Spinal cord (tissue), 10 donors: ENCODE results near the gene PBLD. TPM values are rescaled to one million over a fixed set of nuclear protein-coding genes. Genes with fewer than 3 reads are reported as not detected.

Experiments used
- DNase-seq, 6 donors: peaks; one replicate each; pipeline versions ENCODE4 v3.0.0 to v3.0.0-alpha.2; 2013 to 2015; ENCODE audit warnings: low spot score in 6 of 6, low read depth in 4 of 6
- H3K27ac ChIP-seq: one replicate; pipeline ENCODE4 v1.5.1; 2013; ENCODE audit warnings: low read depth, low read length, control low read depth
- H3K27me3 ChIP-seq: one replicate; pipeline ENCODE4 v1.6.1; 2013; ENCODE audit warnings: low read length; ENCODE audit not compliant: control insufficient read depth, insufficient read depth
- H3K36me3 ChIP-seq: one replicate; pipeline ENCODE4 v1.6.1; 2013; ENCODE audit warnings: low read length; ENCODE audit not compliant: control insufficient read depth, insufficient read depth
- H3K4me1 ChIP-seq: one replicate; pipeline ENCODE4 v1.6.1; 2013; ENCODE audit warnings: low read length; ENCODE audit not compliant: control insufficient read depth, insufficient read depth
- H3K4me3 ChIP-seq: one replicate; pipeline ENCODE4 v1.5.1; 2013; ENCODE audit warnings: low read depth, low read length, control low read depth
- H3K9me3 ChIP-seq: one replicate; pipeline ENCODE4 v1.6.1; 2013; ENCODE audit warnings: low read length; ENCODE audit not compliant: control insufficient read depth, insufficient read depth
- WGBS: methylation state at CpG from one replicate; pipeline ENCODE4 v1.1.5; 2013; ENCODE audit warnings: missing lambda C conversion rate; ENCODE audit not compliant: insufficient coverage; 5-methylcytosine and 5-hydroxymethylcytosine counted together
- polyA plus RNA-seq, 2 donors: library from polyadenylated mRNA; unstranded; fragments of 120-200 nt; gene quantifications; one replicate each; pipeline ENCODE4 v1.2.1, GENCODE V29; 2013; ENCODE audit not compliant: insufficient read length in 2 of 2
- total RNA-seq, 2 donors: library from RNA; depleted of rRNA in 1 of 2; stranded (reverse); fragments of 120-200 nt in 1 of 2; fragments of >200 nt in 1 of 2; gene quantifications; one replicate each; pipeline versions ENCODE4 v1.2.3 to v1.2.4, GENCODE V29; 2013 to 2014
- donor health status: healthy.

The PBLD gene
- total and polyA plus RNA-seq, 4 donors: 7.9 to 16.9 (median 12.5) TPM

- Histone ChIP-seq H3K36me3 (peaks cover under 1% of the 10 kb centered on the region), H3K27ac (no peak overlapping the region), H3K9me3 (no peaks in the 10 kb centered on the region), H3K27me3 (no peaks in the 10 kb centered on the region), H3K4me1 (no peaks in the 10 kb centered on the region), H3K4me3 (no peak overlapping the region)
- no peak for DNase-seq
These were observed 22.2 kb downstream of the PBLD start for GRCh38 chr10:68310531-68310930.

- H3K27me3 ChIP-seq: no peaks in the 10 kb centered on the region
- no peak overlapping the region for H3K4me3 ChIP-seq
- no peaks in the 10 kb centered on the region for H3K4me1 ChIP-seq
- H3K9me3 ChIP-seq: no peaks in the 10 kb centered on the region
- peaks cover 4% of the 10 kb centered on the region for H3K36me3 ChIP-seq
- no CpG with 5 or more reads among the region's 1 CpG for WGBS
- no peak for DNase-seq
- no peak overlapping the region for H3K27ac ChIP-seq
These were observed 26.9 kb downstream of the PBLD start for GRCh38 chr10:68305854-68306253.

GRCh38 chr10:68303849-68304412 lies 28.8 kb downstream of the PBLD start:
- Histone ChIP-seq H3K9me3 (no peaks in the 10 kb centered on the region), H3K36me3 (peaks cover 4% of the 10 kb centered on the region), H3K4me1 (no peaks in the 10 kb centered on the region), H3K27ac (no peak overlapping the region), H3K27me3 (no peaks in the 10 kb centered on the region), H3K4me3 (no peak overlapping the region)
- no peak for DNase-seq
- WGBS: 83% methylated on average over 1 of the region's 7 CpGs

- H3K4me1 ChIP-seq: no peaks in the 10 kb centered on the region
- H3K36me3 ChIP-seq: peaks cover 4% of the 10 kb centered on the region
- WGBS: 70% methylated on average over 4 of the region's 5 CpGs
- H3K9me3 ChIP-seq: no peaks in the 10 kb centered on the region
- no peak for DNase-seq
- no peaks in the 10 kb centered on the region for H3K27me3 ChIP-seq
- H3K4me3 ChIP-seq: no peak overlapping the region
- H3K27ac ChIP-seq: no peak overlapping the region
These were observed 29.9 kb downstream of the PBLD start for GRCh38 chr10:68302871-68303270.

GRCh38 chr10:68302503-68302823 lies 30.3 kb downstream of the PBLD start:
- Histone ChIP-seq H3K27me3 (no peaks in the 10 kb centered on the region), H3K4me1 (no peaks in the 10 kb centered on the region), H3K27ac (no peak overlapping the region), H3K4me3 (no peak overlapping the region), H3K36me3 (peaks cover 4% of the 10 kb centered on the region), H3K9me3 (no peaks in the 10 kb centered on the region)
- DNase-seq: no peak
- WGBS: no CpG with 5 or more reads among the region's 2 CpGs

GRCh38 chr10:68301790-68302502 lies 30.8 kb downstream of the PBLD start:
- no peaks in the 10 kb centered on the region for H3K9me3 ChIP-seq
- no peak overlapping the region for H3K4me3 ChIP-seq
- WGBS: 82% methylated on average over 3 of the region's 6 CpGs
- no peak overlapping the region for H3K27ac ChIP-seq
- H3K27me3 ChIP-seq: no peaks in the 10 kb centered on the region
- peaks cover 4% of the 10 kb centered on the region for H3K36me3 ChIP-seq
- peak; percentile 13 to 85 (median 30) for DNase-seq
- no peaks in the 10 kb centered on the region for H3K4me1 ChIP-seq

- Histone ChIP-seq H3K27ac (no peak overlapping the region), H3K4me1 (no peaks in the 10 kb centered on the region), H3K4me3 (no peak overlapping the region), H3K9me3 (no peaks in the 10 kb centered on the region), H3K27me3 (no peaks in the 10 kb centered on the region), H3K36me3 (peaks cover 4% of the 10 kb centered on the region)
- DNase-seq: no peak
- WGBS: 100% methylated on average over 1 of the region's 3 CpGs
These were observed 31.4 kb downstream of the PBLD start for GRCh38 chr10:68301301-68301700.

GRCh38 chr10:68296843-68297663 lies 35.7 kb downstream of the PBLD start:
- WGBS: 68% methylated on average over 5 of the region's 9 CpGs
- Histone ChIP-seq H3K27ac (no peak overlapping the region), H3K36me3 (peaks cover 3% of the 10 kb centered on the region), H3K4me3 (no peak overlapping the region), H3K4me1 (no peaks in the 10 kb centered on the region), H3K27me3 (no peaks in the 10 kb centered on the region), H3K9me3 (no peaks in the 10 kb centered on the region)
- DNase-seq: peak in 1 of 6 donors; percentile 6

- H3K27me3 ChIP-seq: no peaks in the 10 kb centered on the region
These were observed 42.0 kb downstream of the PBLD start for GRCh38 chr10:68290736-68291135.

GRCh38 chr10:68288717-68289116 lies 44.0 kb downstream of the PBLD start:
- Histone ChIP-seq H3K4me1 (no peaks in the 10 kb centered on the region), H3K36me3 (peaks cover 3% of the 10 kb centered on the region), H3K27ac (no peak overlapping the region), H3K27me3 (no peaks in the 10 kb centered on the region), H3K9me3 (no peaks in the 10 kb centered on the region), H3K4me3 (no peak overlapping the region)
- WGBS: 86% methylated on average over 4 of the region's 4 CpGs
- DNase-seq: no peak

More at GRCh38 chr10:68290736-68291135, 42.0 kb downstream of the PBLD start:
- Histone ChIP-seq H3K27ac (no peak overlapping the region), H3K36me3 (peaks cover 6% of the 10 kb centered on the region), H3K4me3 (no peak overlapping the region), H3K4me1 (no peaks in the 10 kb centered on the region), H3K9me3 (no peaks in the 10 kb centered on the region)
- DNase-seq: no peak
